CD8-positive, alpha-beta memory T cell (primary cell): Measurements from ENCODE around the gene LRRC56. TPM values are rescaled to one million over a fixed set of nuclear protein-coding genes. Genes with fewer than 3 reads are reported as not detected.

Experiments
- CTCF ChIA-PET: fragments of 350-600 bp; sonication (Branson Sonifier 250); formaldehyde crosslinking; loops from one replicate; lab custom pipeline; 2021; ENCODE audit warnings: antibody characterized with exemption; lab: Charles Lee
- POLR2A ChIA-PET: fragments of 350-600 bp; sonication (Branson Sonifier 250); formaldehyde crosslinking; loops from one replicate; lab custom pipeline; 2021; ENCODE audit warnings: antibody characterized with exemption; lab: Charles Lee
- DNase-seq, 5 donors: peaks; one replicate each; pipeline versions ENCODE4 v3.0.0 to v3.0.0-alpha.2; 2020 to 2022; ENCODE audit warnings: mixed read lengths in 1 of 5
- H3K27ac ChIP-seq: one replicate; pipeline ENCODE4 v1.7.0; 2013; ENCODE audit warnings: low read depth, mild to moderate bottlenecking, low read length, moderate library complexity
- H3K27me3 ChIP-seq: 2 replicates; pipeline ENCODE4 v1.7.0; 2013; ENCODE audit warnings: low read length, mild to moderate bottlenecking; ENCODE audit not compliant: insufficient read depth, poor library complexity, severe bottlenecking
- H3K36me3 ChIP-seq: 2 replicates; pipeline ENCODE4 v1.7.0; 2013; ENCODE audit warnings: mild to moderate bottlenecking, low read length, moderate library complexity; ENCODE audit not compliant: insufficient read depth
- H3K4me1 ChIP-seq: 2 replicates; pipeline ENCODE4 v1.7.0; 2013; ENCODE audit warnings: mild to moderate bottlenecking, low read length, moderate library complexity; ENCODE audit not compliant: insufficient read depth
- H3K4me3 ChIP-seq: 2 replicates; pipeline ENCODE4 v1.7.0; 2013; ENCODE audit warnings: mild to moderate bottlenecking, low read length
- H3K9me3 ChIP-seq: 2 replicates; pipeline ENCODE4 v1.7.0; 2013; ENCODE audit warnings: mild to moderate bottlenecking, low read length
- H3K27ac Mint-ChIP-seq, 8 donors: one replicate each; pipeline ENCODE4 v1.8.0; 2020 to 2021; ENCODE audit warnings: mixed read lengths in 8 of 8, mild to moderate bottlenecking in 6 of 8, inconsistent platforms in 3 of 8, moderate library complexity in 3 of 8
- H3K27me3 Mint-ChIP-seq, 2 donors: one replicate each; pipeline ENCODE4 v1.8.0; 2020 to 2021; ENCODE audit warnings: mixed read lengths in 2 of 2, mild to moderate bottlenecking in 1 of 2, moderate library complexity in 1 of 2
- H3K36me3 Mint-ChIP-seq, 3 donors: one replicate each; pipeline ENCODE4 v1.8.0; 2020 to 2021; ENCODE audit warnings: mixed read lengths in 3 of 3, inconsistent platforms in 1 of 3, mild to moderate bottlenecking in 1 of 3
- H3K4me1 Mint-ChIP-seq, 3 donors: one replicate each; pipeline ENCODE4 v1.8.0; 2020 to 2021; ENCODE audit warnings: mixed read lengths in 3 of 3, inconsistent platforms in 1 of 3, mild to moderate bottlenecking in 1 of 3
- H3K4me3 Mint-ChIP-seq, 7 donors: one replicate each; pipeline ENCODE4 v1.8.0; 2020 to 2021; ENCODE audit warnings: mixed read lengths in 7 of 7, mild to moderate bottlenecking in 6 of 7, moderate library complexity in 4 of 7, inconsistent platforms in 2 of 7
- H3K9me3 Mint-ChIP-seq, 5 donors: one replicate each; pipeline ENCODE4 v1.8.0; 2020 to 2022; ENCODE audit warnings: mixed read lengths in 5 of 5, mild to moderate bottlenecking in 3 of 5, moderate library complexity in 2 of 5, inconsistent platforms in 1 of 5
- polyA plus RNA-seq: library from polyadenylated mRNA; unstranded; fragments of 300-500 nt; fragmentation: Illumina TruSeq; gene quantifications from one replicate; pipeline ENCODE4 v1.2.3, GENCODE V29; 2021
- total RNA-seq, 2 experiments: library from RNA; stranded (reverse); gene quantifications; one replicate each; pipeline ENCODE4 v1.2.3, GENCODE V29; 2021

Gene LRRC56
- total and polyA plus RNA-seq, 3 experiments from 2014 or later, result 0.81 to 2.1 (median 1.8) TPM

GRCh38 chr11:520428-521176 lies 16.7 kb upstream of the LRRC56 start:
- H3K4me1 ChIP-seq, result peaks cover 5% of the 10 kb centered on the region
- H3K36me3 Mint-ChIP-seq, result peaks cover 0 to 3% (median 0%) of the 10 kb centered on the region in 3 donors
- no peaks in the 10 kb centered on the region for H3K27me3 ChIP-seq
- peak overlapping the region in 1 of 8 donors; percentile 27 for H3K27ac Mint-ChIP-seq
- DNase-seq, result no peak
- H3K9me3 ChIP-seq, result no peaks in the 10 kb centered on the region
- ChIA-PET POLR2A (no interaction called here), CTCF (interaction anchor here (2.0 kb wide), 1 partner anchor 11 kb away, joined by 4 read pairs; no protein-coding TSS in a partner anchor)
- no peak overlapping the region for H3K27ac ChIP-seq
- no peak overlapping the region for H3K4me3 ChIP-seq
- H3K36me3 ChIP-seq, result no peaks in the 10 kb centered on the region
- H3K27me3 Mint-ChIP-seq, result peaks cover 0 to 3% of the 10 kb centered on the region in 2 donors
- H3K4me1 Mint-ChIP-seq, result peaks cover 2 to 7% (median 4%) of the 10 kb centered on the region in 3 donors
- H3K4me3 Mint-ChIP-seq, result peak overlapping the region in 2 of 7 donors; percentile 34 to 61
- peaks cover 3 to 7% (median 3%) of the 10 kb centered on the region in 5 donors for H3K9me3 Mint-ChIP-seq

- CTCF ChIA-PET, result interaction anchor here (0.9 to 2.0 kb wide), 2 partner anchors 11 to 14 kb away, joined by 3 to 4 read pairs; no protein-coding TSS in a partner anchor
- Histone ChIP-seq H3K4me1 (peaks cover 5% of the 10 kb centered on the region), H3K36me3 (no peaks in the 10 kb centered on the region), H3K4me3 (no peak overlapping the region), H3K27me3 (no peaks in the 10 kb centered on the region), H3K27ac (no peak overlapping the region), H3K9me3 (no peaks in the 10 kb centered on the region)
- peaks cover 2 to 7% (median 4%) of the 10 kb centered on the region in 3 donors for H3K4me1 Mint-ChIP-seq
- peaks cover 0 to 3% (median 0%) of the 10 kb centered on the region in 3 donors for H3K36me3 Mint-ChIP-seq
- peak overlapping the region in 1 of 8 donors; percentile 27 for H3K27ac Mint-ChIP-seq
- peaks cover 3 to 6% (median 3%) of the 10 kb centered on the region in 5 donors for H3K9me3 Mint-ChIP-seq
- peak overlapping the region in 2 of 7 donors; percentile 34 to 61 for H3K4me3 Mint-ChIP-seq
- H3K27me3 Mint-ChIP-seq, result peaks cover 0 to 3% of the 10 kb centered on the region in 2 donors
- POLR2A ChIA-PET, result no interaction called here
- no peak for DNase-seq
Observed at GRCh38 chr11:521177-521688, 16.1 kb upstream of the LRRC56 start.

DNA sequence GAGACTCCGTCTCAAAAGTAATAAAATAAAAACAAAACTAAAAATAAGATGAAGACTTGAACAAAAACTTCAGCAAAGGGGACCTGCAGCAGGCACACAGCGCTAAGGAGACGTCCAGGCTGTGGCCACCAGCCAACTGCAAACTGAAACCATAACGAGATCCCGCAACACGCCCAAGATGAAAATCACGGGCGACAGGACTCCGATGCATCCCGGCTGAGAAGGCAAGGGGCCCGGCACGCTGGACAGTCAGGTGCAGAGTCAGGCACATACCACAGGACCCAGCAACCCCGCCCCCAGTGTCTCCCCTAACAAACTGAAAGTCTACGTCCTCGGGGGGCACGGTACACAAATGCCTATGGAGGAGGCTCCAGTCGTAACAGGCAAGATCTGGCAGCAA lies 11.1 kb upstream of the LRRC56 start:
- Histone ChIP-seq H3K27ac (no peak overlapping the region), H3K4me1 (no peaks in the 10 kb centered on the region), H3K4me3 (no peak overlapping the region), H3K36me3 (no peaks in the 10 kb centered on the region), H3K9me3 (no peaks in the 10 kb centered on the region), H3K27me3 (no peaks in the 10 kb centered on the region)
- no peak for DNase-seq
- Mint-ChIP-seq H3K4me3 (no peak overlapping the region), H3K27me3 (peaks cover 0 to 3% of the 10 kb centered on the region in 2 donors), H3K36me3 (peaks cover 0 to 3% (median 3%) of the 10 kb centered on the region in 3 donors), H3K27ac (no peak overlapping the region), H3K9me3 (no peaks in the 10 kb centered on the region), H3K4me1 (no peaks in the 10 kb centered on the region)
- ChIA-PET POLR2A (no interaction called here), CTCF (no interaction called here)

DNA sequence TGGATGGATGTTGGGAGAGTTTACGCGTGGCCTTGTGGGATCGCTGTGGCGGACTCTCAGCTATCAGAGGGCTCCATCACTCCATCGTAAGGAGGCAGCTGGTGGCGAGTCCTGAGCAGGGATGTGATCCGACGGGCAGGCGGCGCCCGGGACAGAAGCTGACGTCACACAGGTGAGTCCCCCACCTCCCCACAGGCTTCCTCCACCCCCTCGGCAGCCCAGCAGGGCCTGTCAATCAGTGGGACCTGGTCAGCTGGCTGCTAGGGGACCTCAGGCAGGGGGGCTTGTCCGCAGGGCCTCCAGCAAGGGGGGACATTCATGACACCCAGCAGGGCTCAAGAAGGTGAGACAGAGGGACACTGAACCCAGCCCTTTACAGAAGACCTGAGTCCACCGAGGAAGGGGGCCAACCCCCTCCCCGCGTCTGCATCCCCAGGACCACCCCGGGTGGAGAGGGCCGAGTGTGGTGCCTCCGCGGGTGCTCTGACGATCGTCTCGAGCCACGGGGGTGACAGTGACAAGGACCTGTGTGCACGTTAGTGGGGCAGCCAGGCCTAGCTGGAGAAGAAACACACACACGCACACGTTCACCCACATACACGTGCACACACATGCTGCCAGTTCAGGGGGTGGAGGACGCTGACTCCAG lies 9.0 kb upstream of the LRRC56 start:
- H3K9me3 ChIP-seq, result no peaks in the 10 kb centered on the region
- no peak for DNase-seq
- no peaks in the 10 kb centered on the region for H3K4me1 ChIP-seq
- H3K36me3 ChIP-seq, result no peaks in the 10 kb centered on the region
- H3K4me3 ChIP-seq, result no peak overlapping the region
- Mint-ChIP-seq H3K36me3 (peaks cover 0 to 13% (median 3%) of the 10 kb centered on the region in 3 donors), H3K4me3 (no peak overlapping the region), H3K4me1 (peaks cover 0 to 3% (median 0%) of the 10 kb centered on the region in 3 donors), H3K27me3 (peaks cover 0 to 3% of the 10 kb centered on the region in 2 donors), H3K27ac (no peak overlapping the region), H3K9me3 (no peaks in the 10 kb centered on the region)
- CTCF ChIA-PET, result no interaction called here
- POLR2A ChIA-PET, result no interaction called here
- no peak overlapping the region for H3K27ac ChIP-seq
- no peaks in the 10 kb centered on the region for H3K27me3 ChIP-seq

DNA sequence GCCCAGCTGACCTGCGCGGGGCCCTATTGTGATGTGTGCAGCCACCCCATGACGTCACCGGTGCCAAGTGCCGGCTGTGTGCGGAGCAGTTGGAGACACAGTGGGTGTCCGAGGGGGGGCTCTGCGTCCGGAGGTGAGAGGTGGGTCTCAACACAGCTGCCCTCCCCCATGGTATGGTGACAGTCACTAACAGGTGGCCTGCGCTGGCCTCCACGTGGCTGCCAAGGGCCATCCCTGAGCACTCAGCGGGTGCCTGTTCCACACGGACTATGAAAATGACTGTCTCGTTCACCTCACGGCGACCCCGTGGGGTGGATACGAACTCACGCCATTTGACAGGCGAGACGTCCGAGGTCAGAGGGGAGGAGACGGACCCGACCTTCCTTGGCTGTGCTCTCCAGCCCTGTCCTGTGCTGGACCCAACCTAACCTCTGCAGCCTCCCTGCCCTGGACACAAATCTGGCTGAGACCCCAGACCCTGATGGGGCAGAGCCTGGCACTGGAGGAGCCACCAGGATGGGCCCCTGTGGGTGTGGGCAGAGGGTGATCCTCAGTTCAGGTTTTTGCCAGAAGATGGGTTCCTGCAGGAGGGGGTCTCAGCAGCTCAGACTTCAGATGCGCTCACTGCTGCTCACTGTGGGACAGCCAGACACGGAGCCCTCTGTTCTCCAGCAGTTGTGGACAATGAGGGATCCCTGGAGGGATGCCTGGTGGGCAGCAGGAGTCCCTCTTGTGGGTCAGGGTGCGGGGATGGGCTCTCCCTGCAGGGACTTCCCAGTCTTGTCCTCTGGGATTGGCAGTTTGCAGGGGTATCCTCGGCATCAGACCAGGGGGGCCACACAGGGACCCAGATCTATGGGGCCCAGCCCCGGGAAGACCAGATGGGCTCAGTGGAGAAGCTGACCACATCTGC lies 8.3 kb upstream of the LRRC56 start:
- Histone ChIP-seq H3K36me3 (no peaks in the 10 kb centered on the region), H3K4me3 (no peak overlapping the region), H3K27ac (no peak overlapping the region), H3K4me1 (peaks cover 6% of the 10 kb centered on the region), H3K9me3 (no peaks in the 10 kb centered on the region), H3K27me3 (no peaks in the 10 kb centered on the region)
- no peak overlapping the region for H3K27ac Mint-ChIP-seq
- peaks cover 0 to 7% (median 0%) of the 10 kb centered on the region in 3 donors for H3K4me1 Mint-ChIP-seq
- no peaks in the 10 kb centered on the region for H3K9me3 Mint-ChIP-seq
- peaks cover 0 to 16% (median under 1%) of the 10 kb centered on the region in 3 donors for H3K36me3 Mint-ChIP-seq
- DNase-seq, result no peak
- no peak overlapping the region for H3K4me3 Mint-ChIP-seq
- ChIA-PET POLR2A (no interaction called here), CTCF (interaction anchor here (1.1 kb wide), 1 partner anchor 17 kb away, joined by 3 read pairs; no protein-coding TSS in a partner anchor)
- peaks cover 0 to under 1% of the 10 kb centered on the region in 2 donors for H3K27me3 Mint-ChIP-seq

DNA sequence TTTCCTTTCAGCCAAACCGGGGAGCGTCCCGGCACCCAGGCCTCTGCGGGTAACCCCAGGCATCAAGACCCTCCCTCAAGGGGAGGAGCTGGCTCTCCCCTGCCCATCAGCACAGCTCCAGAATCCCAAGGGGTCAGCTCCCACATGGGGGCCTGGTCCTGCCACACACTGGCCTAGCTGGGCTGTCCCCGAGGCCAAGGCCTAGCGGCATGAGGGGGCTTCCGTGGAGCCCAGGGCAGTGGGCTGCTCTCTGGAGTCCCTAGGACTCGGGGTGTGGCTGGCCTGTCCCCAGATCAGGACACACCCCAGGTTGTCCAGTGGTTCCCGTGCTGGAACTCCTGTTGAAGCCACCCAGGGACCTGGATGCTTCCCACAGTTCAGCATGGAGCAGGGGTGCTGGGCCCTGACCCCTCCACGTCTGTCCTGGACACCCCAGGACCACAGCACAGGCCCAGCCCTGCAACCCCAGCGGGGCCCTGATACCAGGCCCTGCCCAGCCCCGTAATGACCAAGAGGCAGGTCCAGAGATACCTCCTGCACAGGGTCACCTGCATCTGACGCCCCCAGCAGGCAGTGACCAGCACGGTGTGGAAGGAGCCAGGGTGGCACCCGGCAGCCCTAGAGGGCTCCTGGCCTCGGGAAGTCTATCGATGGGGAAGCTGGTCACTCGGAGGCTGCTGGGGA lies 7.5 kb upstream of the LRRC56 start:
- no peaks in the 10 kb centered on the region for H3K9me3 Mint-ChIP-seq
- H3K4me3 ChIP-seq, result no peak overlapping the region
- H3K4me1 ChIP-seq, result peaks cover 13% of the 10 kb centered on the region
- H3K36me3 ChIP-seq, result no peaks in the 10 kb centered on the region
- ChIA-PET POLR2A (no interaction called here), CTCF (interaction anchor here (1.1 kb wide), 1 partner anchor 18 kb away, joined by 3 read pairs; no protein-coding TSS in a partner anchor)
- H3K4me1 Mint-ChIP-seq, result peaks cover 0 to 7% (median 0%) of the 10 kb centered on the region in 3 donors
- no peak overlapping the region for H3K27ac Mint-ChIP-seq
- peaks cover 0 to 16% (median 0%) of the 10 kb centered on the region in 3 donors for H3K36me3 Mint-ChIP-seq
- H3K27me3 Mint-ChIP-seq, result no peaks in the 10 kb centered on the region
- no peaks in the 10 kb centered on the region for H3K9me3 ChIP-seq
- no peak for DNase-seq
- no peak overlapping the region for H3K27ac ChIP-seq
- H3K4me3 Mint-ChIP-seq, result no peak overlapping the region
- H3K27me3 ChIP-seq, result no peaks in the 10 kb centered on the region
